PC-3 (cell line): ENCODE measurements around the gene HDAC9. TPM values are rescaled to one million over a fixed set of nuclear protein-coding genes. Genes with fewer than 3 reads are reported as not detected.

Experiments
- ATAC-seq: fragments of 200-7000 bp; cut with Tn5 transposase; 2 replicates; pipeline ENCODE4 v1.9.1; 2020; ENCODE audit warnings: mild to moderate bottlenecking, moderate library complexity
- BruUV-seq: library from RNA; stranded (reverse); fragments of 400-500 nt; replicated peaks from 2 replicates; lab custom pipeline; 2021; lab: Mats Ljungman, UMichigan
- CTCF ChIA-PET: fragments of 300-600 bp; sonication (Branson Sonifier 250); formaldehyde crosslinking; loops from one replicate; lab custom pipeline; 2022; ENCODE audit warnings: antibody characterized with exemption; lab: Charles Lee
- POLR2A ChIA-PET: fragments of 300-600 bp; sonication (Branson Sonifier 250); formaldehyde crosslinking; loops from one replicate; lab custom pipeline; 2022; ENCODE audit warnings: antibody characterized with exemption; ENCODE audit not compliant: unreplicated experiment; lab: Charles Lee
- DNase-seq: peaks from one replicate; pipeline ENCODE4 v3.0.0-alpha.2; 2015
- H2AFZ ChIP-seq: fragments of 300-600 bp; sonication (generic); 2 replicates; pipeline ENCODE4 v1.6.0; 2016; ENCODE audit warnings: antibody characterized with exemption, low read length
- H3F3A ChIP-seq: fragments of 300-600 bp; sonication (generic); one replicate; pipeline ENCODE4 v1.6.0; 2017; ENCODE audit warnings: antibody characterized with exemption, low read length, control low read depth, mild to moderate bottlenecking; ENCODE audit not compliant: unreplicated experiment
- H3K27ac ChIP-seq: fragments of 300-600 bp; sonication (generic); 2 replicates; pipeline ENCODE4 v1.5.1; 2016; ENCODE audit warnings: mild to moderate bottlenecking, low read length
- H3K27me3 ChIP-seq: fragments of 300-600 bp; sonication (generic); 2 replicates; pipeline ENCODE4 v1.6.1; 2016; ENCODE audit warnings: low read length, mixed read lengths
- H3K36me3 ChIP-seq: fragments of 300-600 bp; sonication (generic); 2 replicates; pipeline ENCODE4 v1.6.1; 2016; ENCODE audit warnings: low read depth, mixed run types, low read length, mixed read lengths
- H3K4me1 ChIP-seq: fragments of 300-600 bp; sonication (generic); 2 replicates; pipeline ENCODE4 v1.5.1; 2016; ENCODE audit warnings: low read length; ENCODE audit not compliant: insufficient read depth
- H3K4me2 ChIP-seq: fragments of 300-600 bp; sonication (generic); 2 replicates; pipeline ENCODE4 v1.6.0; 2016; ENCODE audit warnings: low read length
- H3K4me3 ChIP-seq: fragments of 300-600 bp; sonication (generic); 2 replicates; pipeline ENCODE4 v1.5.1; 2016; ENCODE audit warnings: mild to moderate bottlenecking, low read length, mixed read lengths
- H3K79me2 ChIP-seq: fragments of 300-600 bp; sonication (generic); 2 replicates; pipeline ENCODE4 v1.6.1; 2017; ENCODE audit warnings: low read length, mixed read lengths
- H3K9ac ChIP-seq: fragments of 300-600 bp; sonication (generic); 2 replicates; pipeline ENCODE4 v1.6.0; 2016; ENCODE audit warnings: mild to moderate bottlenecking, low read length
- H3K9me2 ChIP-seq: fragments of 300-600 bp; sonication (generic); replicated peaks from 2 replicates; pipeline ENCODE4 v1.6.1; 2016; ENCODE audit warnings: mixed run types, low read length, mixed read lengths
- H3K9me3 ChIP-seq: fragments of 300-600 bp; sonication (generic); 2 replicates; pipeline ENCODE4 v1.6.1; 2016; ENCODE audit warnings: low read length, mixed read lengths
- H4K20me1 ChIP-seq: fragments of 300-600 bp; sonication (generic); 2 replicates; pipeline ENCODE4 v1.6.1; 2016; ENCODE audit warnings: low read length, mixed read lengths
- EZH2 ChIP-seq: fragments of 300-600 bp; sonication (generic); IDR thresholded peaks from one replicate; pipeline ENCODE4 v1.6.1; 2017; ENCODE audit warnings: antibody characterized with exemption, mild to moderate bottlenecking, low read length; ENCODE audit not compliant: unreplicated experiment
- EZH2phosphoT487 ChIP-seq: fragments of 300-600 bp; sonication (generic); IDR thresholded peaks from 2 replicates; pipeline ENCODE4 v1.6.1; 2018; ENCODE audit warnings: mild to moderate bottlenecking, antibody characterized with exemption, low read length, borderline replicate concordance
- intact Hi-C: fragments of 100-400 bp; cut with micrococcal nuclease; formaldehyde crosslinking; loops from 2 replicates; pipeline ENCODE4 v1.9.0; 2023
- total RNA-seq: library from RNA; depleted of rRNA; stranded (reverse); fragments of >200 nt; gene quantifications from 2 replicates; pipeline ENCODE4 v1.2.3, GENCODE V29; 2014
- TF ChIP-seq, protein P1 (sequence below): fragments of 300-600 bp; sonication (generic); conservative IDR thresholded peaks from 2 replicates; pipeline ENCODE4 v1.5.1; 2017; ENCODE audit warnings: antibody characterized with exemption, low read depth, mild to moderate bottlenecking, low read length

Gene HDAC9
- total RNA-seq, 1 experiment from 2014 or later: 7.8 TPM

DNA sequence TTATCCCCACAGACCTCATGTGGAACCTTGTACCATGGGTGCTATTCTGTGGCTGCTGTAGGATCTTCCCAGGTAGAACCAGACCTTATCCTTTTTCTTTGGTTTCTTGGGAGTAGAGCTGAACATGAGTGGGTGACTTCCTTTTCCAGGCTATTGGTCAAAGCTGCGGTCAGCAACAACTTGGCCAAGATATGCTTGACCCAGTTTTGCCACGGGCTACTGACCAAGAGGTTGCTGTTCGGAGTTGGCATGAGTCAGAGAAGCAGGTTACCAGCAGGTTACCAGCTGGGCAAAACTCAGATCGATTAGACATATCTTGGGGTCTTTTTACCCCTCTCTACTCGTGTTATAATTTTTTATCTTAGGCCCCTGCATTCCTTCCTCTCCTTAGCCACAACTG, 36.7 kb upstream of the HDAC9 start:
- Histone ChIP-seq H3K4me2 (no peak overlapping the region), H3K4me1 (no peaks in the 10 kb centered on the region), H3F3A (no peaks in the 10 kb centered on the region), H2AFZ (no peak overlapping the region), H3K9me2 (no peaks in the 10 kb centered on the region), H3K9ac (no peak overlapping the region), H3K27me3 (no peaks in the 10 kb centered on the region), H3K79me2 (no peaks in the 10 kb centered on the region), H3K9me3 (no peaks in the 10 kb centered on the region), H3K36me3 (no peaks in the 10 kb centered on the region), H3K4me3 (no peak overlapping the region), H4K20me1 (no peaks in the 10 kb centered on the region), H3K27ac (no peak overlapping the region)
- ChIA-PET POLR2A (no interaction called here), CTCF (no interaction called here)
- intact Hi-C loops: no loop called here
- BruUV-seq: no TSS peak
- ATAC-seq: no peak
- no peak for DNase-seq
- TF ChIP-seq EZH2 (no peak), EZH2phosphoT487 (no peak)
- TF ChIP-seq, protein P1, sequence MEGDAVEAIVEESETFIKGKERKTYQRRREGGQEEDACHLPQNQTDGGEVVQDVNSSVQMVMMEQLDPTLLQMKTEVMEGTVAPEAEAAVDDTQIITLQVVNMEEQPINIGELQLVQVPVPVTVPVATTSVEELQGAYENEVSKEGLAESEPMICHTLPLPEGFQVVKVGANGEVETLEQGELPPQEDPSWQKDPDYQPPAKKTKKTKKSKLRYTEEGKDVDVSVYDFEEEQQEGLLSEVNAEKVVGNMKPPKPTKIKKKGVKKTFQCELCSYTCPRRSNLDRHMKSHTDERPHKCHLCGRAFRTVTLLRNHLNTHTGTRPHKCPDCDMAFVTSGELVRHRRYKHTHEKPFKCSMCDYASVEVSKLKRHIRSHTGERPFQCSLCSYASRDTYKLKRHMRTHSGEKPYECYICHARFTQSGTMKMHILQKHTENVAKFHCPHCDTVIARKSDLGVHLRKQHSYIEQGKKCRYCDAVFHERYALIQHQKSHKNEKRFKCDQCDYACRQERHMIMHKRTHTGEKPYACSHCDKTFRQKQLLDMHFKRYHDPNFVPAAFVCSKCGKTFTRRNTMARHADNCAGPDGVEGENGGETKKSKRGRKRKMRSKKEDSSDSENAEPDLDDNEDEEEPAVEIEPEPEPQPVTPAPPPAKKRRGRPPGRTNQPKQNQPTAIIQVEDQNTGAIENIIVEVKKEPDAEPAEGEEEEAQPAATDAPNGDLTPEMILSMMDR: no peak

DNA sequence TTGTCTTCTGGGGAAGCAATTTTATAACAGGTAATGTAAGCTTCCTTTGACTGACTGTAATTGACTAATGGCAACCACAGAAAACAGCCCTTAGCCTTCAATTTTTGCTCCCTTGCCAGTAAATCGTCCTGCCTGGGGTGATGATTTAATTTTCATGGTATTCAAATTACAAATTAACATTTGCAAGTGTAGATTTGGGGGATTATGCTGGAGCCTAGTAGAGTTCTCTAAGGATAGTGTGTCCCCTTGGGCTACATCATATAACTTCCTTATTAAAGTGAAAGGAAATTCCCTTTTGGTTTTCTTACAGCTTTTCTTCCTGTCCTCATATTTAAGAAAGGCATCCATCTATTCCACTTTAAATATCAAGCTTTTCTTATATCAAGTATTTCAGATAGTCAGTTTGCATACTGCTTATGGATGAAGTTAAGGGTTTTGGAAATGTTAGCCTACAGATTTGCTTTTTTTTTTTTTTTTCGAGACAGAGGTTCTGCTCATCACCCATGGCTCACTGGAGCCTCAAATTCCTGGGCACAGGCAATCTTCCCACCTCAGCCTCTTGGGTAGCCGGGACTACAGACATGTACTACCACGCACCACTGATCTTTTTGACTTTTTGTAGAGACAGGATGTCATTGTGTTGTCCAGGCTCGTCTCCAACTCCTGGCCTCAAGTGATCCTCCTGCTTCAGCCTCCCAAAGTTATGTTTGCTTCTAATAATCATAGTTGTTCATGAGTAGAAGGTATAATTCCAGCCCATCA, 35.9 kb upstream of the HDAC9 start:
- H3F3A ChIP-seq: no peaks in the 10 kb centered on the region
- H3K36me3 ChIP-seq: no peaks in the 10 kb centered on the region
- ChIA-PET POLR2A (interaction anchor here (0.5 to 0.7 kb wide), 2 partner anchors 18 to 1314 kb away, joined by 3 to 5 read pairs; no protein-coding TSS in a partner anchor), CTCF (interaction anchor here (0.6 kb wide), 1 partner anchor 102 kb away, joined by 4 read pairs; no protein-coding TSS in a partner anchor)
- no peak overlapping the region for H3K4me2 ChIP-seq
- no peak overlapping the region for H3K9ac ChIP-seq
- no TSS peak for BruUV-seq
- no peaks in the 10 kb centered on the region for H3K27me3 ChIP-seq
- H3K4me3 ChIP-seq: no peak overlapping the region
- no peaks in the 10 kb centered on the region for H3K4me1 ChIP-seq
- H3K27ac ChIP-seq: no peak overlapping the region
- no peak for TF ChIP-seq EZH2phosphoT487
- TF ChIP-seq, protein P1: no peak
- TF ChIP-seq EZH2: no peak
- no peak overlapping the region for H2AFZ ChIP-seq
- no peak for ATAC-seq
- H4K20me1 ChIP-seq: no peaks in the 10 kb centered on the region
- H3K9me2 ChIP-seq: no peaks in the 10 kb centered on the region
- H3K79me2 ChIP-seq: no peaks in the 10 kb centered on the region
- intact Hi-C loops: no loop called here
- H3K9me3 ChIP-seq: no peaks in the 10 kb centered on the region
- DNase-seq: no peak

DNA sequence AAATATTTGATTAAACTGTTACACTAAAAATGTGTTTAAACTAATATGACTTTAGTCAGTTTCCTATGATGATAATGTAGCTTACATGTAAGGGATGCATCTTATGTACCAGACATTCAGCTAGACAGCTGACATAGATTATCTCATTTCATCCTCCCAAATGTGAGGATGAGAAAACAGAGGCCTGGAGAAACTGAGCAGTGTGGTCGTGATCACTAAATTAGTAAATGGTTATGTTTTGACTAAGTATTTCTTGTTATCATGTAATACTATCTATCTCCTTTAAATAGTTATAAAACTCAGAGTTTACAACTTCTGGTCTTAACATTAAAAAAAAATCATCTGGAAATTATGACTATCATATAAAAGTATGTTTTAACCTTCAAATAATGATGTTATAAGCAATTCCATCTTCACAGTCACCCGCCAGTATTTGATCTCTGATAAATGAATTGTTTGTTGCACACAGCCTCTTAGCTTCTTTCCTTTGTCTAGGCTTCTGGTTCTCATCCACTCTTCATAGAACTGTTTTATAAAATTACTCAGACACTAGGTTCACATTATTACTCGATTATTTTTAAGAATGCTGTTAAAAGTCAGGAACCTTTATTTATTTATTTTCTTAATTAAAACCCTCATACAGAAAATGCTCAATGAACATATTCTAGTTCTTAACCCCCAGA, 33.6 kb upstream of the HDAC9 start:
- H3K36me3 ChIP-seq: no peaks in the 10 kb centered on the region
- no peak overlapping the region for H3K27ac ChIP-seq
- no peaks in the 10 kb centered on the region for H3F3A ChIP-seq
- DNase-seq (no peak), ATAC-seq (no peak)
- no peaks in the 10 kb centered on the region for H3K9me3 ChIP-seq
- intact Hi-C loops: no loop called here
- TF ChIP-seq EZH2phosphoT487 (no peak), EZH2 (no peak)
- TF ChIP-seq, protein P1: no peak
- H3K4me2 ChIP-seq: no peak overlapping the region
- H3K4me1 ChIP-seq: no peaks in the 10 kb centered on the region
- H4K20me1 ChIP-seq: no peaks in the 10 kb centered on the region
- no TSS peak for BruUV-seq
- no peak overlapping the region for H3K4me3 ChIP-seq
- no peak overlapping the region for H2AFZ ChIP-seq
- ChIA-PET CTCF (no interaction called here), POLR2A (no interaction called here)
- no peak overlapping the region for H3K9ac ChIP-seq
- H3K9me2 ChIP-seq: no peaks in the 10 kb centered on the region
- H3K79me2 ChIP-seq: no peaks in the 10 kb centered on the region
- H3K27me3 ChIP-seq: no peaks in the 10 kb centered on the region
